Activated T-cell treated with anti-CD3 and anti-CD28 coated beads, Interleukin-2, amount 50 U/mL, for 72 hours (primary cell): ENCODE results near the gene SCD. TPM values are rescaled to one million over a fixed set of nuclear protein-coding genes. Genes with fewer than 3 reads are reported as not detected.

Experiments
- ATAC-seq, 2 donors: fragments of 150-1000 bp; cut with Tn5 transposase; replicated peaks in 1 of 2; 2 replicates each; pipeline ENCODE4 v1.10.0; 2021; ENCODE audit warnings: moderate library complexity in 2 of 2, mild to moderate bottlenecking in 1 of 2
- DNase-seq, 2 donors: peaks; one replicate each; pipeline ENCODE4 v3.0.0; 2021 to 2022; ENCODE audit warnings: mixed read lengths in 1 of 2
- H3K27ac Mint-ChIP-seq: one replicate; pipeline ENCODE4 v1.8.0; 2022; ENCODE audit warnings: mild to moderate bottlenecking, moderate library complexity, mixed read lengths
- H3K27me3 Mint-ChIP-seq: one replicate; pipeline ENCODE4 v1.8.0; 2022; ENCODE audit warnings: low read depth, mixed read lengths
- H3K36me3 Mint-ChIP-seq, 2 donors: one replicate each; pipeline ENCODE4 v1.8.0; 2022; ENCODE audit warnings: mixed read lengths in 2 of 2, mild to moderate bottlenecking in 1 of 2; ENCODE audit not compliant: insufficient read depth in 2 of 2
- H3K4me1 Mint-ChIP-seq: one replicate; pipeline ENCODE4 v1.8.0; 2022; ENCODE audit warnings: low read depth, mixed read lengths
- H3K4me3 Mint-ChIP-seq, 2 donors: one replicate each; pipeline ENCODE4 v1.8.0; 2022; ENCODE audit warnings: mild to moderate bottlenecking in 2 of 2, mixed read lengths in 2 of 2, moderate library complexity in 2 of 2
- H3K9me3 Mint-ChIP-seq, 2 donors: one replicate each; pipeline ENCODE4 v1.8.0; 2022; ENCODE audit warnings: mixed read lengths in 2 of 2
- total RNA-seq, 2 donors: library from RNA; stranded (reverse); gene quantifications; one replicate each; pipeline ENCODE4 v1.2.3, GENCODE V29; 2022

Gene SCD
- total RNA-seq, 2 donors from 2014 or later = 79.5 to 90.4 TPM

DNA sequence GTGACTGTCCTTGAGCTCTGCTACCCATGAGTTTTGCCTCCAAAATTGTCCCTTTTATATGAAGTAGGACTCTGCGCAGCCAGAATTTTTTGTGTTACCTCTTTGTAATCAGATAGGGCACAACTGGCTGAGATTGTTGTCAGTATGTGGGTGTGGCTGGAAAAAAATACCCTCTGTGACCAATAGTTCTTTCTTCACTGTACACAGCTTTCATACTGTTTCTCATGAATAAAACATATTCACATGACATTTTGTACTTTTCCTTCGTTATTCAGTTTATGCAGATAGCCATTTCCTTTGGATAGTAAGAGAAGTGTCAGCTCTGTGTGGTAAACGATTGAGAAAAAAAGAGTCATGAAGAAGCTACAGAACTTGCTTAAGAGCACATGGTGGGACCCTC lies 66.1 kb downstream of the SCD start:
- H3K27ac Mint-ChIP-seq = no peak overlapping the region
- no peaks in the 10 kb centered on the region for H3K4me1 Mint-ChIP-seq
- no peak overlapping the region for H3K4me3 Mint-ChIP-seq
- ATAC-seq = no peak
- no peak for DNase-seq
- H3K36me3 Mint-ChIP-seq = peaks cover 0 to 1% of the 10 kb centered on the region in 2 donors
- peaks cover 15% of the 10 kb centered on the region for H3K27me3 Mint-ChIP-seq
- H3K9me3 Mint-ChIP-seq = peaks cover 1 to 2% of the 10 kb centered on the region in 2 donors

Other genes with a start within 250 kb of the SCD start
- gene ERLIN1, start 161.2 kb upstream of the SCD start, total RNA-seq = 10 to 100 TPM; 15.1 to 17.8 TPM
- 10 to 100 TPM; 25.0 to 26.6 TPM for gene CHUK, start 117.6 kb upstream of the SCD start, total RNA-seq
- 10 to 100 TPM; 54.4 to 73.1 TPM for gene CWF19L1, start 79.6 kb upstream of the SCD start, total RNA-seq
- 100 to 1,000 TPM in 1 of 2 donors, 10 to 100 TPM in 1; 78.9 to 110 TPM for gene BLOC1S2, start 60.6 kb upstream of the SCD start, total RNA-seq
- under 1 TPM; 0.30 to 0.60 TPM for gene PKD2L1, start 17.0 kb upstream of the SCD start, total RNA-seq
- under 1 TPM; 0.14 to 0.22 TPM for gene WNT8B, start 115.8 kb downstream of the SCD start, total RNA-seq
- 100 to 1,000 TPM in 1 of 2 donors, 10 to 100 TPM in 1; 76.5 to 106 TPM for gene SEC31B, start 172.6 kb downstream of the SCD start, total RNA-seq
- 100 to 1,000 TPM; 327 to 390 TPM for gene NDUFB8, start 182.6 kb downstream of the SCD start, total RNA-seq
- 10 to 100 TPM; 52.8 to 55.1 TPM for gene HIF1AN, start 188.7 kb downstream of the SCD start, total RNA-seq